HL-60 (cell line): ENCODE results near the gene DYNC2I2.

Source experiments
- POLR2AphosphoS5 ChIP-seq: IDR thresholded peaks from 2 replicates; pipeline ENCODE4 v1.6.1; 2012; ENCODE audit warnings: low read depth
- TF ChIP-seq, protein P1 (sequence below): IDR thresholded peaks from one replicate; pipeline ENCODE4 v1.5.1; 2011; ENCODE audit warnings: low read length, control low read depth, inconsistent platforms; ENCODE audit not compliant: insufficient read depth
- TF ChIP-seq, protein P2 (sequence below): IDR thresholded peaks from 2 replicates; pipeline ENCODE4 v1.6.1; 2012; ENCODE audit warnings: low read depth; ENCODE audit not compliant: insufficient replicate concordance

DNA sequence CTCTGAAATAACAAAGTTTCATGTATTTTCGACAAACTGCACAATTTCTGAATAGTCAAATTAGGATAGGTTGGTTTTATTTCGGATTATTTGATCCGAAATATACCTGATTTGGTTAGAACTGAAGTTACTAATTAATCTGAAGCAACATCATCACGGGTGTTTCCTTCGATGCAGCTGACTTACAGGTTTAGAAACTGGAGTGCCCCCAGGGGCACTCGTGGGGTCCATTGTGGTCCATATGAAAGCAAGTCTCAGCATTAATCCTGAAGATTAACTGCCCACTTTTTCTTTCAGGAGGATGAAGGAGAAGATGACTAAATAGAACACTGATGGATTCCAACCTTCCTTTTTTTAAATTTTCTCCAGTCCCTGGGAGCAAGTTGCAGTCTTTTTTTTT lies 37.7 kb upstream of the DYNC2I2 start:
- no peak for TF ChIP-seq POLR2AphosphoS5
- TF ChIP-seq, protein P1, sequence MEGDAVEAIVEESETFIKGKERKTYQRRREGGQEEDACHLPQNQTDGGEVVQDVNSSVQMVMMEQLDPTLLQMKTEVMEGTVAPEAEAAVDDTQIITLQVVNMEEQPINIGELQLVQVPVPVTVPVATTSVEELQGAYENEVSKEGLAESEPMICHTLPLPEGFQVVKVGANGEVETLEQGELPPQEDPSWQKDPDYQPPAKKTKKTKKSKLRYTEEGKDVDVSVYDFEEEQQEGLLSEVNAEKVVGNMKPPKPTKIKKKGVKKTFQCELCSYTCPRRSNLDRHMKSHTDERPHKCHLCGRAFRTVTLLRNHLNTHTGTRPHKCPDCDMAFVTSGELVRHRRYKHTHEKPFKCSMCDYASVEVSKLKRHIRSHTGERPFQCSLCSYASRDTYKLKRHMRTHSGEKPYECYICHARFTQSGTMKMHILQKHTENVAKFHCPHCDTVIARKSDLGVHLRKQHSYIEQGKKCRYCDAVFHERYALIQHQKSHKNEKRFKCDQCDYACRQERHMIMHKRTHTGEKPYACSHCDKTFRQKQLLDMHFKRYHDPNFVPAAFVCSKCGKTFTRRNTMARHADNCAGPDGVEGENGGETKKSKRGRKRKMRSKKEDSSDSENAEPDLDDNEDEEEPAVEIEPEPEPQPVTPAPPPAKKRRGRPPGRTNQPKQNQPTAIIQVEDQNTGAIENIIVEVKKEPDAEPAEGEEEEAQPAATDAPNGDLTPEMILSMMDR = no peak
- TF ChIP-seq, protein P2, sequence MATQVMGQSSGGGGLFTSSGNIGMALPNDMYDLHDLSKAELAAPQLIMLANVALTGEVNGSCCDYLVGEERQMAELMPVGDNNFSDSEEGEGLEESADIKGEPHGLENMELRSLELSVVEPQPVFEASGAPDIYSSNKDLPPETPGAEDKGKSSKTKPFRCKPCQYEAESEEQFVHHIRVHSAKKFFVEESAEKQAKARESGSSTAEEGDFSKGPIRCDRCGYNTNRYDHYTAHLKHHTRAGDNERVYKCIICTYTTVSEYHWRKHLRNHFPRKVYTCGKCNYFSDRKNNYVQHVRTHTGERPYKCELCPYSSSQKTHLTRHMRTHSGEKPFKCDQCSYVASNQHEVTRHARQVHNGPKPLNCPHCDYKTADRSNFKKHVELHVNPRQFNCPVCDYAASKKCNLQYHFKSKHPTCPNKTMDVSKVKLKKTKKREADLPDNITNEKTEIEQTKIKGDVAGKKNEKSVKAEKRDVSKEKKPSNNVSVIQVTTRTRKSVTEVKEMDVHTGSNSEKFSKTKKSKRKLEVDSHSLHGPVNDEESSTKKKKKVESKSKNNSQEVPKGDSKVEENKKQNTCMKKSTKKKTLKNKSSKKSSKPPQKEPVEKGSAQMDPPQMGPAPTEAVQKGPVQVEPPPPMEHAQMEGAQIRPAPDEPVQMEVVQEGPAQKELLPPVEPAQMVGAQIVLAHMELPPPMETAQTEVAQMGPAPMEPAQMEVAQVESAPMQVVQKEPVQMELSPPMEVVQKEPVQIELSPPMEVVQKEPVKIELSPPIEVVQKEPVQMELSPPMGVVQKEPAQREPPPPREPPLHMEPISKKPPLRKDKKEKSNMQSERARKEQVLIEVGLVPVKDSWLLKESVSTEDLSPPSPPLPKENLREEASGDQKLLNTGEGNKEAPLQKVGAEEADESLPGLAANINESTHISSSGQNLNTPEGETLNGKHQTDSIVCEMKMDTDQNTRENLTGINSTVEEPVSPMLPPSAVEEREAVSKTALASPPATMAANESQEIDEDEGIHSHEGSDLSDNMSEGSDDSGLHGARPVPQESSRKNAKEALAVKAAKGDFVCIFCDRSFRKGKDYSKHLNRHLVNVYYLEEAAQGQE = no peak
